Osteoblast (primary cell): Measurements from ENCODE around the gene ZFP1. TPM values are rescaled to one million over a fixed set of nuclear protein-coding genes. Genes with fewer than 3 reads are reported as not detected.

ENCODE experiments used
- DNase-seq: peaks from one replicate; pipeline ENCODE4 v3.0.0; 2011; ENCODE audit warnings: low spot score, mixed read lengths; ENCODE audit not compliant: insufficient read length; ENCODE audit errors: missing footprints
- H2AFZ ChIP-seq: 2 replicates; pipeline ENCODE4 v1.6.0; 2011; ENCODE audit warnings: mild to moderate bottlenecking, low read length
- H3K27ac ChIP-seq: 2 replicates; pipeline ENCODE4 v1.5.1; 2011; ENCODE audit warnings: mild to moderate bottlenecking, low read depth, low read length, moderate library complexity
- H3K27me3 ChIP-seq: 2 replicates; pipeline ENCODE4 v1.6.0; 2012; ENCODE audit warnings: mild to moderate bottlenecking, control low read depth, inconsistent platforms, low read length, moderate library complexity; ENCODE audit not compliant: insufficient read depth
- H3K36me3 ChIP-seq: 2 replicates; pipeline ENCODE4 v1.5.1; 2011; ENCODE audit warnings: mild to moderate bottlenecking, low read length, control low read depth, moderate library complexity; ENCODE audit not compliant: insufficient read depth
- H3K4me1 ChIP-seq: 2 replicates; pipeline ENCODE4 v1.5.1; 2011; ENCODE audit warnings: mild to moderate bottlenecking, low read length, control low read depth, moderate library complexity; ENCODE audit not compliant: insufficient read depth
- H3K4me2 ChIP-seq: 2 replicates; pipeline ENCODE4 v1.6.0; 2011; ENCODE audit warnings: mild to moderate bottlenecking, low read length; ENCODE audit not compliant: insufficient read depth
- H3K4me3 ChIP-seq: fragments of 200-600 bp; sonication (generic); 3 replicates; pipeline ENCODE4 v1.5.1; 2012; ENCODE audit warnings: mild to moderate bottlenecking, low read length, inconsistent platforms; ENCODE audit not compliant: insufficient read depth
- H3K79me2 ChIP-seq: 2 replicates; pipeline ENCODE4 v1.6.0; 2012; ENCODE audit warnings: mild to moderate bottlenecking, low read length, control low read depth, inconsistent platforms; ENCODE audit not compliant: insufficient read depth
- H3K9me3 ChIP-seq: 2 replicates; pipeline ENCODE4 v1.5.1; 2011; ENCODE audit warnings: low read depth, low read length, control low read depth
- H4K20me1 ChIP-seq: 2 replicates; pipeline ENCODE4 v1.6.0; 2012; ENCODE audit warnings: mild to moderate bottlenecking, low read length, control low read depth; ENCODE audit not compliant: insufficient read depth
- CTCF ChIP-seq: IDR thresholded peaks from 2 replicates; pipeline ENCODE4 v1.5.1; 2011; ENCODE audit warnings: mild to moderate bottlenecking, low read depth, low read length, moderate library complexity; ENCODE audit errors: extremely low read depth
- total RNA-seq: library from RNA; depleted of rRNA; stranded (reverse); fragments of >200 nt; gene quantifications from 2 replicates; pipeline ENCODE4 v1.2.3, GENCODE V29; 2012

Gene ZFP1
- total RNA-seq, 1 donor, result 12.7 TPM

- DNase-seq, result no peak
These were observed 47.7 kb upstream of the ZFP1 start for GRCh38 chr16:75100603-75100990.

GRCh38 chr16:75101635-75102034 is 46.7 kb upstream of the ZFP1 start:
- Histone ChIP-seq H3K4me3 (no peak overlapping the region), H3K79me2 (peaks cover 2% of the 10 kb centered on the region), H3K9me3 (no peaks in the 10 kb centered on the region), H4K20me1 (peaks cover 41% of the 10 kb centered on the region), H3K27ac (no peak overlapping the region), H3K4me2 (no peak overlapping the region), H3K27me3 (no peaks in the 10 kb centered on the region), H3K36me3 (no peaks in the 10 kb centered on the region), H3K4me1 (no peaks in the 10 kb centered on the region), H2AFZ (no peak overlapping the region)
- DNase-seq, result no peak
- TF ChIP-seq CTCF, result no peak

More at GRCh38 chr16:75100603-75100990, 47.7 kb upstream of the ZFP1 start:
- Histone ChIP-seq H4K20me1 (peaks cover 45% of the 10 kb centered on the region), H2AFZ (no peak overlapping the region), H3K4me2 (no peak overlapping the region), H3K27me3 (no peaks in the 10 kb centered on the region), H3K4me3 (no peak overlapping the region), H3K79me2 (peaks cover 2% of the 10 kb centered on the region), H3K4me1 (no peaks in the 10 kb centered on the region), H3K27ac (no peak overlapping the region), H3K36me3 (no peaks in the 10 kb centered on the region), H3K9me3 (no peaks in the 10 kb centered on the region)
- TF ChIP-seq CTCF, result no peak

- Histone ChIP-seq H3K9me3 (no peaks in the 10 kb centered on the region), H3K4me1 (no peaks in the 10 kb centered on the region), H2AFZ (no peak overlapping the region), H3K79me2 (peaks cover 2% of the 10 kb centered on the region), H4K20me1 (peaks cover 33% of the 10 kb centered on the region), H3K27ac (no peak overlapping the region), H3K36me3 (no peaks in the 10 kb centered on the region), H3K4me3 (no peak overlapping the region), H3K4me2 (no peak overlapping the region), H3K27me3 (no peaks in the 10 kb centered on the region)
- DNase-seq, result no peak
- no peak for TF ChIP-seq CTCF
These were observed 45.7 kb upstream of the ZFP1 start for GRCh38 chr16:75102595-75102994.

- Histone ChIP-seq H3K79me2 (peaks cover 2% of the 10 kb centered on the region), H4K20me1 (peaks cover 27% of the 10 kb centered on the region), H3K4me3 (no peak overlapping the region), H3K4me2 (no peak overlapping the region), H3K27ac (no peak overlapping the region), H2AFZ (no peak overlapping the region), H3K9me3 (no peaks in the 10 kb centered on the region), H3K27me3 (no peaks in the 10 kb centered on the region), H3K4me1 (peaks cover 5% of the 10 kb centered on the region), H3K36me3 (no peaks in the 10 kb centered on the region)
- no peak for DNase-seq
- no peak for TF ChIP-seq CTCF
These were observed 44.3 kb upstream of the ZFP1 start for GRCh38 chr16:75103994-75104393.
